ENCODE measurements around the gene HOXB6.

- TF ChIP-seq CTCF (IDR thresholded peaks at IDR 0.05) (no peak), EZH2 (IDR thresholded peaks at IDR 0.05) (no peak), EZH2phosphoT487 (IDR thresholded peaks at IDR 0.05) (no peak)
These were observed 43.1 kb upstream of the HOXB6 start for GRCh38 chr17:48647963-48648245.
